GM19328 (cell line): ENCODE measurements around the gene STX1A.

Source experiments
- ATAC-seq: cut with Tn5 transposase; IDR thresholded peaks from one replicate; pipeline ENCODE4 v1.9.1; 2021; ENCODE audit warnings: mild to moderate bottlenecking, moderate library complexity; ENCODE audit not compliant: unreplicated experiment

The STX1A gene

DNA sequence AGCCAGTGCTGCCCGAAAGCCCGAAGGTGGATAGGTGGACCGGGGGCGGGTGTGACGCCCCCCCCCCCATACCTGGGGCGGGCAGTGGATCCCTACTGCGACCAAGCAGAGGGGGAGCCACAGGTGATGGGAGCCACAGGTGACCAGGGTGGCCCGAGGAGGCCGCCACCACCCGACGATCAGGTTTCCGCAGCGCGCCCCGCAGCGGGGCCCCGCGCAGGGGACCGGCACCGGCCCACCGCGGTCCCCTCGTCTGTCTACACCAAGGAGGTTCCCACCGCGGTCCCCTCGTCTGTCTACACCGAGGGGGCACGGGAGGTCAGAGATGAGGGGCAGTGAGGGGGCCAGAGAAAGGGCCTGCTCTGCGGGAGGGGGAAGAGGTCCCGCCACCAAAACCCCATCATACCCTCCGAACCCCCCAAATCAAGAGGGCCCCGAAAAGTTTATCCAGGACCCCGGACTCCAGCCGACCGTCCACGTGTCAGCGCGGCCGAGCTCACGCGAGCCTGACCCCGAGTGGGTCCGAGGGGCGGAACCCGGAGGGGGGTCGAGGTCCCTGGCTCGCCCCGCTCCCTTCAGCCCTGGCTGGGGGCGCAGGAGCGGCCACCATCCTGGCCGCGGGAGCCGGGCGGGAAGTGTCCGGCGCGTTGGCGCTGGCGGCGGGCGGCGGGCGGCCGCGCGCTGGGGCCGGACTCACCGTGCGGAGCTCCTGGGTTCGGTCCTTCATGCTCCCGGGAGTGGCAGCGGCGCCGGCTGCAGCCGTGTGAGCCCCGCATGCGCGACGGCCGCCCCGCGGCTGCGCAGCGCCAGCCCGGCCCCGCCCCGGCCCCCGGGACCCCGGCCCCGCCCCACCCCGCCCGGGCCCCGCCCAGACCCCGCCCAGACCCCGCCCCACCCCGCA lies at the start of gene STX1A:
Gene STX1A (minus strand): TSS at position 765 of the 901 bp plus-strand sequence. CDS start 38 bp downstream, at position 727.
- no peak for ATAC-seq

DNA sequence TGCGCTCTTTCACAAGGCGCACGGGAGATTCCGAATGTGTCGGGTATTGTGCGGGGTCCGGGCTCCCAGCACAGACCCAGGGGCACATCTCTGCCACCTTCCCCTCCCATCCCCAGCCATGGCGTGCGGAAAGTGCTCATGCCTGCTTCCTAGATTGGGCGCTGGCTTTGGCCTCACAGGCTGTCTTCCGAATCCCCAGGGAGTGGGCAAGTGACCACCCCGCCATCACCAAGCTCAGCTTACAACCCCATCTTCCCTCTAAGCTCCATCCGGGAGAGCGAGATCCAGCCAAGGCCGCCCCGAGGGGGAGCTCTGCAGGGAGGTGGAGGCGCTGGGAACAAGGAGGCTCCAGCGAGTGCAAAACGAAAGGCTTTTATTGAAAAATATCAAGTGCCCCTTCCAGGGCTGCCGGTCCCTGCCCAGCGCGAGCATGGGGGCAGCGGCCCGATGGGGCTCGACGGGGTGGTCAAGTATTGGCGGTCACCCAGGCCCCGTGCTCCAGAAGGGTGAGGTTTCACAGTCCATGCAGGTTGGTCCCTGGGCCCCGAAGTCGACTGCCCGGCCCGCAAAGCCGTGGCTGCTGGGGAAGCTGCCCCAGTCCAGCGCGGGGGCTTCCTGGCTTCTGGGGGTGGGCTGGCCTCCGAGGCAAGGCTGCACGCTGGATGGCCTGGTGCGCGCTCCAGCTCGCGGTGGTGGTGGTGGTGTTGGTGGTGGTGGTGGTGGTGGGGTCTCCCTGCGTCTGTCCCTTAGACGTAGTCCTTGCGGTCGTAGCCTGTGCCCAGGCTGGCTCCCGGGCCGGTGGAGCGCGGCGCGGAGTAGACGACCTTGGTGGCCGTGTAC lies 49.4 kb upstream of the STX1A start:
- ATAC-seq: no peak

DNA sequence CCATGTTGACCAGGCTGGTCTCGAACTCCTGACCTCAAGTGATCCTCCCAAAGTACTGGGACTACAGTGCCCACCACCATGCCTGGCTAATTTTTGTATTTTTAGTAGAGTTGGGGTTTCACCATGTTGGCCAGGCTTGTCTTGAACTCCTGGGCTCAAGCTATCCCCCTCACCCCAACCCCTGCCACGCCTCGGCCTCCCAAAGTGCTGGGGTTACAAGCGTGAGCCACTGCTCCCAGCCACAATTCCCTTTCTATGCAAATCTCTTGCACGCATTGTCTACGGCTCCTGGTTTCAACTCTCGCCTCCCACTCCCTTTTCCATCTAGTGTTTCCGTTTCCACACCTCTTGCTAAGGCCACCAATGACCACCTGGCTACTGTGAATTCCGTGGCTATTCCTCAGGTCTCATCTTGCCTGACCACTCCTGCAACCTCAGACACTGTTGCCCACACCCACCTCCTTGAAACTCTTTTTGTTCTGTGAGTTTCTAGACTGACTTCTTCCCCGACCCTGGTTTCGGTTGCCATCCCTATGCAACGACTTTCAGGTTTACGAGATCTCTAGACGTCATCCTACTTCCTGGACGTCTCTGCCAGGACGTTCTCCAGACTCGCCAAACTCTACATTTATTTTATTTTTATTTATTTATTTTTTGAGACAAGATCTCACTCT lies 47.2 kb upstream of the STX1A start:
- ATAC-seq: no peak

DNA sequence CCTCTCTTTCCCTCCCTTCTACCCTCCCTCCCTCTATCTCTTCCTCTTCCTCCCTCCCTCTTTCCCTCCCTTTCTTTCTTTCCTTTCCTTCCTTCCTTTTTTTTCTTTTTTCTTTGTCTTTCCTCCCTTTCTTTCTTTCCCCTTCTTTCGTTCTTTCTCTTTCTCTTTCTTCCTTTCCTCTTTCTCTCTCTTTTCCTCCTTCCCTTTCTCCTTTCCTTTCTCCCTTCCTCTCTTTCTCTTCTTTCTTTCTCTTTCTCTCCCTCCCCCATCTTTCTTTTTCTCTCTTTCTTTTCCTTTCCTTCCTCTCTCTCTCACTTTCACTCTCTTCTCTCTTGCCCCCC lies 43.2 kb upstream of the STX1A start:
- ATAC-seq: no peak

DNA sequence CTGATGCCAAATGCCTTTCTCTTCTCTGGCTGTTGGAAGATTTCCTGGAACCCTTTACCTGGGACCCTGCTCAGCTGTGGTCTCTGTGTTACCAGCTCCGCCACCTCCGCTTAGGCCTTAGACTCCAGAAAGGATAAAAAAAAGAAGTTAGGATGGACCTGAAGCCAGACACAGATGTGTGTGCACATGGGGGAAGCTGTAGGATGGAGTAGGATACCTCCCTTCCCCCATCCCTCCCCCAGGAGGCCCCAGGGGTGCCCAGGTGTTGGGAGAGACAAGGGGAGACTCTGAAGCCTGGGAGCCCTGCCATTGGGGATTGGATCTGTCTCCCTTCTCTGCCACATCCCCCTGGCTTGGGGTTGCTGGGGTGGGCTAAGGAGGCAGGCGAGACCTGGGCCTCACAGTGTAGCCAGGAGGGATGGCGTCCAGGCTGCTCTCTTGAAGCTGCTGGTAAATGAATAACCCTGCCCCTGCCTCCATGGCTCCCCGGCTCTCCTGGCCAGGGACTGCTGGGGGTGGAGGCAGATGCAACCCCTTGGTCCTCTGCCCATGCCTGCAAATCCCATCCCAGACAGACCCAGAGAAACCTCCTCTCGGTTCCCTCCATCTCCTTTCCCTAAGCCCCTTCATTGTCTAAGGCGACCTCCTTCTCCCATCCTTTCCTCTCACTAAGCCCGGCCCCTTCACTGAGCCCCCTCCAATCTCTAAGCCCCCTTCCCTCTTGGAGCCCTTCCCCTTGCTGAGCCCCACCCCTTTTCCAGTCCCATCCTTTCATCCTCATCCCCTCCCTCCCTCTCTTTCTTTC lies 42.6 kb upstream of the STX1A start:
- ATAC-seq: no peak

DNA sequence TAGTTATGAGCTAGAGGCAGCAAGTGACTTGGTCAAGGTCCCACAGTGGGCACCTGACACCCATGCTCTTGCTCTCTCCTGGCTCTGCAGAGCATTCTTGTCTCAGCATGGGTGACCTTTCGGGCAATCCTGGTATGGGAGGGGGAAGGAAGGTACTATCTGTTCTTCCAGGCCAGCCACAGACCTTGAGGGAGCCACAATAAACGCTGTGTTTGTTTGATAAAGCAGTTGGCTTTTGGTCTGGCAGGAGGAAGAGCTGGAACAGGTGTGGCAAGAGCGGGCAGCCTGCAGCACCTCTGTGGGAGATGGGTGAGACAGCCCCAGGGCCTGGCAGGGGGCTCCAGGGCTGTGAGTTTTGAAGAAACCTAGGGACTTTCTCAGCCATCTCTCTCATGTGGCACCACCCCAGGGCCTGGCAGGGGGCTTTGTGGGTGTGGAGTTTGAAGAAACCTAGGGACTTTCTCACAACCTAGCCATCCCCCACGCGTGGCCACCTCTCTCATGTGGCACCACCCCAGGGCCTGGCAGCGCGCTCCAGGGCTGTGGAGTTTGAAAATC lies 39.2 kb upstream of the STX1A start:
- no peak for ATAC-seq

DNA sequence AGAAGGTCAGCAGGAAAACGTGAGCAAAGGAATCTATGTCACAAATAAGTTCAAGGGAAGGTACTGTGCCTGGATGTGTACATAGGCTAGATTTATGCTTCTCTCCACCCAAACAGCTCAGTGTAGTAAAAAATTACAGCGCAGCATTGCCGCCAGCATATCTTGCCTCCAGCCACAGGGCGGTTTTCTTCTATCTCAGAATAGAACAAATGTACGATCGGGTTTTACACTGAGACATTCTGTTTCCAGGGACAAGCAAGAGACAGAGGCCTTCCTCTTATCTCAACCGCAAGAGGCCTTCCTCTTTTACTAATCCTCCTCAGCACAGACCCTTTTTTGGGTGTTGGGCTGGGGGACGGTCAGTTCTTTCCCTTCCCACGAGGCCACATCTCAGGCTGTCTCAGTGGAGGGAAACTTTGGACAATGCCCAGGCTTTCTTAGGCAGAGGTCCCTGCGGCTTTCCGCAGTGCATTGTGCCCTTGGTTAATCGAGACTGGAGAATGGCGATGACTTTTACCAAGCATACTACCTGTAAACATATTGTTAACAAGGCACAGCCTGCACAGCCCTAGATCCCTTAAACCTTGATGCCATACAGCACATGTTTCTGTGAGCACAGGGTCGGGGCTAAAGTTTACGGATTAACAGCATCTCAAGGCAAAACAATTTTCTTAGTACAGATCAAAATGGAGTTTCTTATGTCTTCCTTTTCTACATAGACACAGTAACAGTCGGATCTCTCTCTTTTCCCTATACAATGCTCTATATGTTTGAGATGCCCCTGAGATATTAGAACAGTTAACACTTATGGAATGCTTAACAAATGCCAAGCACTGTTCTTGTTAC lies 30.7 kb upstream of the STX1A start:
- ATAC-seq: no peak

DNA sequence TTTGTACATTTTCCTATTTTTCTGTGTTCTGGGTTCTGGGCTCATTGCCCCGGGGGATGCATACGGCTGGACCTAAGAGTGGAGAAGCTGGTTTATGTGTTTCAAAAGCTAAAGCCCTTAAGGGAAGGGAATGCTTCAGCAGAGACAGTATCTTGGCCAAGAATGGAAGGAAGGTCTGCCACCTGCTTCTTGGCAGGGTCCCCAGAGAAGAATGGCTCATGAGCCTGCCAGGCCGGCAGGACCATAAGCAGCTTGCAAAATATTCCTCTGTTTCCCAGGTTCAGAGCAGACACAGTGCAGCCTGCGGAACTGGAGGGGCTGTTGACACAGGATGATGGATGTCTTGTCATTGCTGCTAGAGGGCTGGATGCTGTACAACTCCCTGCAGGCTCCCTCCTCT lies 26.9 kb upstream of the STX1A start:
- ATAC-seq: no peak

DNA sequence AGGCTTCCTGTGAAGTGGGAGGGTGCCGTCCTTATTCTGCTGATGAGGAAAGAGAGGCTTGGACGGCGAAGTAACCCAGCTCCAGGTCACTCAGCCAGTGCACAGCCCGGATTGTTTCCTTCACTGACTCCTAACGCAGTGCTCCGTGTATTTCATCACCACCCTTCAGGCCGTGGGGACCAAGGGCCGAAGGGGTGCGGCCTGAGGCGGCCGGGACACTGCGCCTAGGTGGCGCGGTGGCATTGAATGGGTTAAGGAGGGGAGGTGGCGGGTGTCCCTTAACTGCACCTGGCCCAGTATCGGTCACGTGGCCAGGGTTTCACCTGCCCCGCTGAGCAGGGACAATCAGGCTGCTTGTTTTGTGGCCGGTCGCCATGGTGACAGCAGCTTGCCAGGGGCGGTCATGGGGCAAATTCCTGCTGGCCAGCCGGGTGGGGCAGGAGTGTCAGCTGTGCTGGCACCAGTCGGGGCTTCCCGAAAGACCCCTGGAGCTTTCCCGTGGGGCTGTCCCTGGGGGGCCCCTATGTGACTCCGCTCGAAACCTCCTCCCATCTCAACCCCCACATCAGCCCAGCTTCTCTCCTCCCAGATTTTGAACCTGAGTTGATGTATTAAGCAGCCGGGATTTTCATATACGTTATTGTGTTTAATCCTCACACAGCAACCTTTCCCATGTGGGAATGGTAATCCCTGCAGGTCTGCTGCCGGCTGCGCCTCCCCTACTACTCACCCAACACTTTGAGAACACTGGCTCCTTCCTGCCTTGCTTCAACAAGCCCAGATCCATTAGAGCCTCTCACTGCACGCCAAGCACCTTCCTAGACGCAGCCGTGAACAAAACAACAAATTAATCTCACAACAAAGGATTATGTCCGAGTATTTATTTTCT lies 23.5 kb upstream of the STX1A start:
- ATAC-seq: no peak

DNA sequence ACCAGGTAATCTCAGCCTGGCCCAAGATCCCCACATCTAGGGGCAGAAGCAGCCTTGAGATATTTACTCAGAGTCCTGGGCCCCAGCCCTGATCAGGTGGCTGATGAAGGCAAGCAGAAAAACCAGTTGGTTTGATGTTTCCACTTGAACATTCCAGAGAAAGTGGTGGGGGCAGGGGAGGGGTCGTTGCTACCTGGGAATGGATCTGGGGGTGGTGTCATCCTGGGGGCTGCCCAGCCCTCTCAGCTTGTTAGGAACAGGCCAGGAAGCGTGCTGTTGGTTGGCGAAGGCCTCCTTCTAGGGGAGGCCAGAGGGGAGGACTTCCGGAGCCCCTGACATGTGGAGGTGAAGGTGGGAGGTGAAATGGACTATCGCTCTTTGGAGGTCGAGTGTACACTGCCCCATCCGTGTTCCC lies 22.9 kb upstream of the STX1A start:
- no peak for ATAC-seq

DNA sequence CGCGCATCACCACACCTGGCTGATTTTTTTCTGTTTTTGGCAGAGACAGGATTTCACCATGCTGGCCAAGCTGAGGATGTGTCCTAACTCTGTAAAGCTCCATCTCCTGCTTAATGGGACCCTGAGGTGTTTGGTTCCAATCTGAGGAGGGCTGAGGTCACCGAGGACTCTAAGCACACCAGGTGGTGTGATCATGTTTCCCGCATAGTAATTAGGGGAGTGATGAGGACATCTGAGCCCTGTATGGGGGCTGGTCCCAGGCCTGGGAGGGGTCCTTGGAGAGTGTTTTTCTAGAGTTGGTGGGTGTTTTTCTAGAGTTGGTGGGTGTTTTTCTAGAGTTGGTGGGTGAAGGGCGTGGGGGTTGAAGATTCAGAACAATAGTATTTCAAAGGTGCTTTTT lies 22.1 kb upstream of the STX1A start:
- ATAC-seq: no peak

DNA sequence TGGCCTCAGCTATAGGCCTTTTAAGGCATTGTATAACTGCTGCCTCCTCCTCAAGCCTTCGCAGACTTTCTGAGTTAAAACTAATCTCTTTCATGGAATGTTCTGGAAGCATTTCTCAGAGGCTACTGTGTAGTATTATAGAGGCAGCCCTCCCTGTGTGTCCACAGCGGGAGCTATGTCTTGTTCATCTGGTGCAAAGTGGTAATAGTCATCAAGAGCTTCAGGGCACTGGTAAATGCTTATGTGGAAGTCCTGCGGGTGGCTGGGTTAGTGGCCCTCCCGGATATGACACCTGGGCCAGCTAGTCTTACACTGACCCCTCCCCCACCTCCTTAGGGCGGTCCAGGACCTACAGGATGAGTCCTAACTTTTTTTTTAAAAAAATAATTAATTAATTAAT lies 21.3 kb upstream of the STX1A start:
- ATAC-seq: no peak

DNA sequence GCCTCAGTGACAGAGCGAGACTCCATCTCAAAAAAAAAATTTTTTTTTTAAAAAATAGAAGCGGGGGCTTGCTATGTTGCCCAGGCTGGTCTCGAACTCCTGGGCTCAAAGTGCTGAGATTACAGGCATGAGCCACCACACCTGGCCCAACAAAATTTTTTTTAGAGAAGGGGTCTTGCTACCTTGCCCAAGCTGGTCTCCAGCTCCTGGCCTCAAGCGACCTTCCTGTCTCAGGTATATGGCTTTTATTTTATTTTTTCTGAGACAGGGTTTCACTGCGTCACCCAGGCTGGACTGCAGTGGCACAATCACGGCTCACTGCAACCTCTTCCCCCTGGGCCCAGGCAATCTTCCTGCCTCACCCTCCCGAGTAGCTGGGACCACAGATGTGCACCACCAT lies 20.7 kb upstream of the STX1A start:
- no peak for ATAC-seq

DNA sequence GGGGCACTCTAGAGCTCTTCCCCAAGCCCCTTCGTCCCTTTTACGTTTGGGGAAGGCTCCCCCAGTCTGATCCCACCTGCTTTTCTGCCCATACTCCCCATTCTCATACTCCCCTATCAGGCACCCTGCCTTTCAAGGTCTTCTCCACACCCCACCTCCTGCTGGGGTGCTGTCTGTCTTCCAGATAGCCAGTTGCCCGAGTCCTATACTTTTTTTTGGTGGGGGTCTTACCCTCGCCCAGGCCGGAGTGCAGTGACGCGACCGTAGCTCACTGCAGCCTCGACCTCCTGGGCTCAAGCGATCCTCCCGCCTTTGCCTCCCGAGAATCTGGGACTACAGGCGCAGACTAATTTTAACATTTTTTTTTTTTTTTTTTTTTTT lies 19.9 kb upstream of the STX1A start:
- ATAC-seq: no peak

DNA sequence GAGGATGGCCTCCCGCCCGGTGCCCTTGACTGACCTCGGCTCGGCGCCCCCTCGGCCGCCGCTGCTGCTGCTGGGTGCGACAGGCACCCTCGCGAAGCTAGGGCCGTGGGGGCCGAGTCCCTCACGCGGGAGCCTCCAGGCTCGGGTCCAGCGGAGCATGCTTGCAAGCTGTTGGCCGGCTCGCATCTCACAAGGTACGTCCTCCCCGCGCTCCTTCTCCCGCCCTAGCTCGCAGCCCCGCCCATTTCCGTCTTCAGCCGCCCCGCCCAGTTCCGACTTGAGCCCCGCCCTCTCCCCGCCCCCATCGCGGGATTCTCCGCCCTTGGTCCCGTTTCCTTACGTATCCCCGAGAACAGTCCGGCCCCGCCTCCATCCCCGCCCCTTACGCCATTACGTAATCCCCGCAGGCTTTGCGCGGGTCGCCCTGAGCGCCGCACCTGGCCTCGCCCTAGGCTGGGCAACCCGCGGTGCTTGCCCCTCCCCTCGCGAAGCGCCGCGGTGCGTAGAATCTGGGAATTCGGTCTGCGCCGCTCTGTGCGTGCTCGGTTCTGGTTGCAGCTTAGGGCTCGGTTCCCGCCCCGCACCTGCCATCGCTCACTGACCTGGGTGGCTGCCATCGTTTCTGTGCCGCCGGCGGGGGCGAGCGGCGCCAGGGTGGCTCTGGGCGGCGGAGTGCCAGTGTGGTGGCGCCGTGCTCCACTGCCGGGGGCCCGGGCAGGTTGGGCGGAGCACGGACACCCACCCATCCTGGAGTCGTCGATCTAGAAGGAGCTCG lies 19.3 kb upstream of the STX1A start, which contains the start of gene ABHD11:
Gene ABHD11 (minus strand): TSS at position 191 of the 775 bp plus-strand sequence. CDS start 32 bp downstream, at position 159.
- ATAC-seq: peak; percentile 88

DNA sequence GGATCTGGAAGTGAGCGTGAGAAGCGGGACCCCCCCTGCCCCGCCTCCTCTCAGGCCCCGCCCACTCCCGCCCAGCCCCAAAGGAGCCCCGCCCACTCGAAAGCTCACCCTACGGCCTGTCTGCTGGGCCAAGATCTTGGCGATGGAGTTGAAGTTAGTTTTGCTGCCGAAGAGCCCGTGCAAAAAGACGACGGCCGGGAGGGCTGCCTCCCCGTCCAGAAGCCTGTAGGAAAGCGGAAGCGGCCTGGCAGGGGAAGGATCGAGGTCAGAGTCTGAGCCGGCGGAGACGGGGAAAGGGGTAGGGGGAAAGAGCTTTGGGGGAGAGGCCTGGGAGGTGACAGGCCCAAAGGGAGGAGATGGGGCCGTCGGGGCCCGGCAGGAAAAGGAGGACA lies 18.7 kb upstream of the STX1A start:
- ATAC-seq: no peak

DNA sequence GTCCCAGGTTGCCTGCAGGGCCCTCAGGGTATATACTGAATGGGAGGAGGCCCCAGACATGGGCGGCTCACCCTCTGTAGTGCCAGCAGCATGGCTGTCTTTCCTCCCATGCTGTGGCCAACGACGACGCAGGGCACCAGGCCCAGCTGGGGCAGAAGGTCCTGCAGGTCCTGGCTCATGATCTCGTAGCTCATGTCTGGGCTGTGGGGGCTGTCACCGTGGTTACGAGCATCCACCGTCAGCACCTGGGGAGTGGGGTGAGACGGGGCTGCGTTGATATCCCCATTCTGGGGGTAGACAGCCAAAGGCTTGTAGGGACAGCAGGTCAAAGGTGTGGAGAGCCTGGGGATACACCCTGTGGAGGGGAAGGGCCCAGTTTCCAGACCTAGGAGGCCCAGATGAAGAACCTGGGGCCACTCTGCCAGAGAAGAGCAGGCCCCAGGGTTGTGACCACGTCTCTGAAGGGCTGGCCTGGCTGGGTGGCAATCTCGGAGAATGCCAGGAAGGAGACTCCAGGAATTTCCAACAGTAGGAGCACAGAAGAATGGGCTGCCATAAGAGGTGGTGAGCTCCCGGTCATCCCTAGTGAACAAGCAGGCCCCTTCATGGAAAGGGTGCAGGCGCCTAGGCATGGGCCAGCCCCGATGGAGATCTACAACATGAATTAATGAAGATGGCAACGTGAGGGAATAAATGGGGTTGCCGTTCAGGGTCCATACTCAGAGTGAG lies 18.2 kb upstream of the STX1A start:
- ATAC-seq: no peak
